ENCODE data around the gene CLPX.
"Not testable (repeated sequence)": the region's sequence is repeated elsewhere in the genome, so short reads cannot be mapped to it uniquely, and the experiment has no call there.

CLPX gene

DNA sequence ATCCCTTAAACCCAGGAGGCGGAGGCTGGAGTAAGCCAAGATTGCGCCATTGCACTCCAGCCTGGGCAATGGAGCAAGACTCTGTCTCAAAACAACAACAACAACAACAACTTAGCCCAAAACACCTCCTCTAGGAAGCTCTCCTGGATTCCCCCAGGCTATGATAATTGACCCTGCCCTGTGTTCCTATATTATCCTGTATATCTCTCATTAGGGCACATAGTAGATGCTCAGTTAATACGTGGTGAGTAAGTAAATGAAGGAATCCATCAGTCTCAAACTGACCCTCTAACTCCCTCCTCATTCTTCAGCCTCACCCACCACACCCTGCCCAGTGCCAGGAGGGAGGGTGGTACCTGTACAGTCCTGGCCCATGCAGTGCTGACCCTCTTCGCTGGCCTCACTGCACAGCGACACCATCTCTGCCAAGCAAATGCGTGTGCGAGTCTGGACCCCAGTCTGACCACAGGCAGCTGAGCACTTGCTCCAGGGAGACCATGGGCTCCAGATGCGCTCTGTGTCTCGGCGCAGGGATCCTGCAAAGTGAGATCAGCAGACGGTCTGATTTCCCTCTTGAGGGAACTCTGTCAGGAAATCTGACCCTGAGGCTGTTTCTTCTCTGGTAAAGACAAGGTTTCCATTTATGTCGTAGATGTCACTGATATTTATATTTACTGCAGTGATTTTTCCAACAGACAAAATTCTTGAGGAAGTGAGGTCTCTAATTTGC, 20.0 kb upstream of the CLPX start:
- DNase-seq, result no peak

DNA sequence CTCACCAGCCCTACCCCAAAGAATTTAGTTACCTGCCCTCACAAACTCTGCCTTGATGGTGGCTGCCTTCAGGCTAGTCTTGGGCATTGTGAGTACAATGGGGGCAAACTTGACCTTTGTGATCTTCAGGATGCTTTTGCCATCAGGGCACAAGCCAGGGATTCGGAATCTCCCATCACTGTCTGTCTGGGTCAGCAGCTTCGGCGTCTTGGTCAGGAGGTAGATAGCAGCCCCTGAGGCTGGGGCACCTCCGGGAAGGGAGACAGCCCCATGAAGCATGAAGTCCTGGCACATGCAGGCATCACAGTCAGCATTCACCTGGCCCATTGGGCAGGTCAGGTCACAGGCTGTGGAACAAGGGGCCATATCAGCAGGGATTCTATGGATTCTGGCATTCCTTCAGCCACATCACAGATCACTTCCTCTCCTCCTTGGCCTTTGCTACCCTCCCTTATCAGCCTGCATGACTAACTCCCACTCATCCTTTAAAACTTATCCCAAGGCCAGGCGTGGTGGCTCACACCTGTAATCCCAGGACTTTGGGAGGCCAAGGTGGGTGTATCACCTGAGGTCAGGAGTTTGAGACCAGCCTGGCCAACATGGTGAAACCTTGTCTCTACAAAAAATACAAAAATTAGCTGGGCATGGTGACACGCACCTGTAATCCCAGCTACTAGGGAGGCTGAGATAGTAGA, 19.2 kb upstream of the CLPX start:
- DNase-seq, result no peak

DNA sequence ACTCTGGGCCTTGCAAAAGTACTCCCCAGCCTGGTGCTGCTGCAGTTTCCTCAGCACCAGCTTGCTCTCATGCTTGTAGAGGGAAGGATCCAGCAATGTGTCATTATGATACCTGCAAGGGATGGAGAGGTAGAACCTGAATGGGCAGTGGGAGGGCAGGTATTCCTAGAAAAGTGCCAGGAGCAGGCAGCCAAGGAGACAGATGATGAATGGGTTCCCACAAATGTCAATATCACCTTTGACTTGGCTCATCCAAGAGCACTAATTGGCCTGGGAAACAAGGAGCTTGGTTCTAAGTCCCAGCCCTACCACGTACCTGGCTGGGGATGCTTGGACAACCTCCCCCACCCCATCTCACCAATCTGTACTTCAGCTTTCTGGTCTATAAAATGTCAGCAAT, 16.8 kb upstream of the CLPX start:
- DNase-seq, result no peak

DNA sequence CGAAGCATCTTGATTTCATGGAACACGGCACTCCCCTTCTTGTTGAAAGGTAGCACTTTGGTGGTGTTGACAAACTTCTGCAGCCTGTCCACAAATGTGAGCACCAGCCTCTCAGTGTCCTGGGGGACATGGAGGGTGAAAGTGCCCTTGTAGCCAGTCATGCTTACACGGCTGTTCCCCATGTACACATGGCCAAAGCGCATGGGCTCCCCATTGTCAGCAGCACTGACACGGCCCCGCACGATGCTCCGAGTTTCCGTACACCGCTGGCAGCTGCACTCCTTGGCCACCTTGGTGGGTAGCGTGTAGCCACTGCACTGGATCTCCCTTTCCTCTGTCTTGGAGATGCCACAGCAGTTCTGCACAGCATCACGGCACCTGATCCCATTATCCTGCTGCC, 13.4 kb upstream of the CLPX start:
- DNase-seq, result no peak

DNA sequence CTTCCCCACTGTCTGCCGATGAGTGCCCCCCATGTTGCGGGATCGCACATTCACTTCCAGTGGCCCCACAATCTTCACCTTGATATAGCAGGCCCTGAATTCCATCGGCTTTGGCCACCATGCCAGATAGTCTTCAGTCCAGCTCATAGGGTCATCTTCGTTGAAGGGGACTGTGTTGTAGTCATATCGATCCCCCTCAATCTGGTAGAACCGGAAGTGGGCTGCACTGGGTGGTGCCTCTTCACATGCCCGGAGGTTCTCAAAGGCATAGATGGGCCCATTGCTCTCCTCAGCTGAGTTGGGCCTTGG, 12.1 kb upstream of the CLPX start:
- no peak for DNase-seq

DNA sequence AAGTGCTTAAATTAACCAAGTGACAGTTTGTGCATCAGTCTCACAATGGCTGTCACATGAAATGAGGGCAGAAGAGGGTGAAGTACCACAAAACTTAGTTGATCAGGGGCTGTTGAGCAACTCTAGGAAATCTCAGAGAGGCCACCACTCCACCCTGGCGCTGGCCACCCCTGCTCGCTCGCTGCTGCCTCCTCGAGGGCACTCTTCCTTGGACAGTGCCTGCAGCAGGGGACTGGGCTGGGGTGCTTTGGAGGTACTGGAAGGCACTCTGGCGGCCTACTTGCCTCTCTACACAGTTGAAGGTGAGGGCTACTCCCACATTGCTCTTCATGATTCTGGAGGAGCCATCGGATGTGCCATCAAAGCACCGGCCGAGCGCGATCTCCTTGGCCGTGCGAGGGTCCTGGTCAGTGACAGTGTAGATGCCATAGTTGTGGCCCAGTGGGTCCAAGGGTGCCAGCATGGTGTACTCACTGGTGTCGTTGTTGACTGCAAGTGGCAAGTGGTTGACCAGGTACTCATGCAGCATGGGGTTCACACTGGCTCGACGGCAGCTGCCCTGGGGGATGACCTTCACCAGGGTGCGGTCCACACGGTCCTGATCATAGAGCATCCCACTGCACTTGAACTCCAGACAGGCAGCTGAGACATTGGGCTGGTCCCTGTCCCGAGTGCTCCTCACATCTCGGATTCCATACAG, 11.6 kb upstream of the CLPX start:
- no peak for DNase-seq

DNA sequence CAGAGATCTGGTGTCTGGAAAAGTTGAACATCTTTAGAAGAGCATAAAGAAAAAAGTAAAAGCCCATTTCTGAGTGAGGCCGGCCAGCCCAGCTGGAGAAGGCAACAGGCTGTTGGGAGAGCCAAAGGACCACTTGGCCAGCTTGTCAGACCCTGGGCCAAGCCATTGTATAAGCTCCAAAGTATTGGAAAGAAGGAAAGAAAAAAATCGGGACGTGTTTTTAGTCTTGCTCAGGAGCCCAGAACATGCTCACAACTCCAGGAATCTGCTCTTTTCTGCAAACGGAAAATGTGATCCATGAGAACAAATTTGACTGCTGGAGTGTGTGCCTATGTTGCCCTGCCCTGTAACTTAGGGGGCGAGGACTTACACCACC, 10.4 kb upstream of the CLPX start:
- DNase-seq, result no peak

DNA sequence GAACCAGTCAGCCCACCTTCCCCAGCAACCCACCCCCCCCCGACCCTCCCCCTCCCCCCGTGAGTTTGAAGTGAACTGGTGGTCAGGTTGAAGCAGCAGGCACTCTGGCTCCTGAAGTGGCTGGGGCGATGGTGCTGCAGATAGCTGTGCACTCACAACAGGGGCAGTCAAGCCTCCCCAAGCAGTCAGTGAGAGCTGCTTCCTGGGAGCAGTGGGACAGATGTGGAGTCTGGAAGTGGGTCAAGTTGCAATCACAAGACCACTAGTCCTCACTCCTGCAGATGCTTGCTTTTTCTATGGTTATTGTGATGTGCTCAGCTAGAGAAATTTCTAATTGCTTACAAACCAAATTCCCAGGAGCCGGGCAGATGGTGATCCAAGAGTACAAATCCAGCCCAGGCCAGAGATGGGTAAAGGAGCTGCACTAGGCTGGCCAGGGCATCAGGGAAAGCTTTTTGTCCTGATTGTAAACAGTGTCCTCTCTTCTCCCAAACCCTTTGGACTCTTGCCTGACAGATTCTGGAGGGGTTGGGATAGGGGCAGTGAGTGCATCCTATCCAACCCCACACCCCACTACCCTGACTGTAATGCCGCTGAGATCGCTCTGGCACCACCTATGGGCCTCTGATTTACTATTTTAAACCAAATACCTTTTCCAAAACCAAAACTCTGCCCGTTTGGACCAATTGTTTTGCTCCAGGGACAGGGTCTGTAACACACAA, 9.8 kb upstream of the CLPX start:
- DNase-seq, result peak; percentile 16

DNA sequence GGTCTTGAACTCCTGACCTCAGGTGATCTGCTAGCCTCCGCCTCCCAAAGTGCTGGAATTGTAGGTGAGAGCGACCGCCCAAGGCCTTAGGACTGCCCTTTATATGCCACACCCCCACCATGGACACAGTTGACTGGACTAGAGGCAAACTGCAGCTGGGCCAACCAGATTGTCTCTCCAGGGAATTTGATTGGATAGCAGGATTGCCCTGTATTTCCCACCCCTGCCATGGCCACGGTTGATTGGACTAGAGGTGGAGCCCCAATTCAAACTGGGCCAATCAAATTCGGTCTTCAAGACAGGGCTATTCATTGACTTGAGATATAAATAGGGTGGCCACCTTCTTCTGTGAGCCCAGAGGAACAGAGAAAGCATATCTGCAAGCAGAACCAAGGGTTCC, 6.9 kb upstream of the CLPX start:
- DNase-seq, result no peak

DNA sequence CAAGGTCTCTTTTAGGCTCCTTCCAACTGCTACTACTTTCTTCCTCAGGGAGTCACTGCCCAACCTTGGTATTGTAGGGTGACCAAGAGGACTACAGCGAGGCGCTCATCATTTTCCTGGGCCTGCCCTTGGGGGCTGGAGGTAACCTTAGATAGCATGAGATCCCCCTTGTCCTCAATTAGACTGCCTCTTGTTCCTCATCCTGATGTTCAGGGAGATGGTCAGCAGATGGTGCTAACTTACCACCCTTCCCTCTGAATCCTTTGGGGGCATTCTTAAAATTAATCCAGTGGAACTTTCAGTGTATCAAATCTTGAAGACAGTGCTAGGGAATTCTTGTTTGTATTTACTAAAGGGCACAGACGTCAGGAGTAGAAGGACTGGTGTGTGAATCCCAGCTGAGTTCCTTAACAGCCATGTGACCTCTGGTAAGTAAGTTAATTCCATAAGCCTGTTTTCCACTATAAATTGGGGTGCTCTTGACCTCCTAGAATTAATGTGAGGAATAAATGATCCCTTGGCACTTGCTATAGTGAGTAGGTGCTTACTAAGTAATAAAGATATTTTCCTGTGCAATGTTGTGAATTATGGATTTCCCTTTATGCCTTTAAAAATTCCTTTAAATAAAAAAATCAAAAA, 4.1 kb upstream of the CLPX start:
- no peak for DNase-seq

DNA sequence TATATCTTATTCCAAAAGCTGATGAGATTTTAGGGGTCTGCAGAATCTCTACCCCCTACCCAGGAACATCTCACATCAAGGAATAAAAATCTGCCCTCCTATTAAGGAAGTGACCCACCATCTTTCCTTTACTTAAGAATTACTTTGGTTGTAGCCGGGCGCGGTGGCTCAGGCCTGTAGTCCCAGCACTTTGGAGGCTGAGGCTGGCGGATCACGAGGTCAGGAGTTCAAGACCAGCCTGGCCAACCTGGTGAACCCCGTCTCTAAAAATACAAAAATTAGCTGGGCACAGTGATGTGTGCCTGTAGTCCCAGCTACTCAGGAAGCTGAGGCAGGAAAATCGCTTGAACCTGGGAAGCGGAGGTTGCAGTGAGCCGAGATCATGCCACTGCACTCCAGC, 3.3 kb upstream of the CLPX start:
- not testable (repeated sequence) for DNase-seq

DNA sequence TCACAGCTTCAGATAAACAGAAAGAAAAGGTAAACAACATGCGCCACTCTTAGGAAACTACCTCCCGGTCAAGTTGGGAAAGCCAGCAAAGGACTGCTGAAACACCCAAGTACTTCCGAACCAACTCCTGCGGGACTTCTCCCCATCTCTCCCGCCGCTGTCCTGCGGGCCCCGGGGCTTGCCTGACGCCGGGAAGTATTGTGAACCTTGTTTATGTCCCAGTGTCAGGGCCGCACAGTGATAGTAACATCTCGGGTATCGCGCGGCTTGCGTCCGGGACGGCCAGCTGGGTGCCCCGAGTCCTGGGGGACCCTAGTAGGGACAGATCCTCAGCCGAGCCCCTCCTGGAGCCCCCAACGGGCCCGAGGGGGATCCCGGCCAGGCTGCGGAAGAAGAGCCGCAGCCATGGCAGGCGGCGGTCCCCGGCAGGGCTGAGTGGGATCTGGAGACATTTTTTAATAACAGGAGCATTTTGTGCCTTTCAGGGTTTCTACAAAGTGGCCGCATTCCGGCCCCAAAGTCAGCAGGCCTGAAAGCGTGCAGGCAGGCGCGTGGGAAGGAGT, 756 bp downstream of the CLPX start:
- DNase-seq, result no peak

DNA sequence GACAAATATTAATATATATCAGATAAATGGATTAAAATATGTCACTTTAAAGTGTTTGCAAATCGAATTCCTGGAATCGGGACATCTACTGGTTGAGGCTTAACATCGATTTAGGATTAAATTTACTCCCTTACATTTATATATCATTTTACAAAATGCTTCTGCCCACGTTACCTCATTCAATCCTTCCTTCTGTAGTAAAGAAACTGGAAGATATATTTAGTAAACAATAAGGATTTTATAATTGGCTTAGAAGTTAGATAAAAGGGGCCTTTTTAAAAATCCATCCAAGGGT, 1.3 kb downstream of the CLPX start:
- DNase-seq, result no peak

DNA sequence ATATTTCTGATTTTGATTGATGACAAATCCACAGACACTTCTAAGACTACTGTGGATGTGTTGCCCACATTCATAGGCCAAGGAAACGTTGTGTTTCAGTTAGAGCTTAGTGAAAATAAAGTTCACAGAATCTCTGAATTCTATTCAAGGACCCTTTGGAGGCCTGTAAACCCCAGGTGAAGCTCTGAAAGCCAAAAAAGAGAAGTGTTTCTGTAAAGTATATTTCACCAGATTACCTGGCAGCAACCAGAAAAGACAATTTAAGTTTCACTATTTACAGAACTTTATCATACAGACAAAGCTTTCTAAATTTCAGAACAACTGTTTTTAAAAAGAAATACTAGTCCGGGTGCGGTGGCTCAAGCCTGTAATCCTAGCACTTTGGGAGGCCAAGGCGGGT, 2.6 kb downstream of the CLPX start:
- DNase-seq, result no peak

DNA sequence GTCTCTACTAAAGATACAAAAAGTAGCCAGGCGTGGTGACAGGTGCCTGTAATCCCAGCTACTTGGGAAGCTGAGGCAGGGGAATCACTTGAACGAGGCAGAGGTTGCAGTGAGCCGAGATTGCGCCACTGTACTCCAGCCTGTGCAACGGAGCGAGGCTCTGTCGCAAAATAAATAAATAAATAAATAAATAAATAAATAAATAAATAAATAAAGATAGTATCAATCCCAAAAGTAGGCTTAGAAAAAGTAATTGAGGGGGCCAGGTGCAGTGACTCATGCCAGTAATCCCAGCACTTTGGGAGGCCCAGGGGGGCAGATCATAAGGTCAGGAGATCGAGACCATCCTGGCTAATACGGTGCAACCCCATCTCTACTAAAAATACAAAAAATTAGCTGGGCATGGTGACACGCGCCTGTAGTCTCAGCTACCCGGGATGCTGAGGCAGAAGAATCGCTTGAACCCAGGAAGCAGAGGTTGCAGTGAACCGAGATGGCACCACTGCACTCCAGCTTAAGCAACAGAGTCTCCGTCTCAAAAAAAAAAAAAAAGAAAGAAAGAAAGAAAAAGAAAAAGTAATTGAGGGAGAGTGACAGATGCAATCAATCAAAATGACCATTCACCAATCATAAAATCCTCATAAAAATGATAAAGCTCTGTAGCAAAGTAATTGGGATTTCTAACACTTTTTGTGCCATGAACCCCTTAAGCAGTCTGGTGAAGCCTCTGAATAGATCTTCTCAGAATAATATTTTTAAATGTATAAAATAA, 3.4 kb downstream of the CLPX start:
- DNase-seq, result not testable (repeated sequence)

DNA sequence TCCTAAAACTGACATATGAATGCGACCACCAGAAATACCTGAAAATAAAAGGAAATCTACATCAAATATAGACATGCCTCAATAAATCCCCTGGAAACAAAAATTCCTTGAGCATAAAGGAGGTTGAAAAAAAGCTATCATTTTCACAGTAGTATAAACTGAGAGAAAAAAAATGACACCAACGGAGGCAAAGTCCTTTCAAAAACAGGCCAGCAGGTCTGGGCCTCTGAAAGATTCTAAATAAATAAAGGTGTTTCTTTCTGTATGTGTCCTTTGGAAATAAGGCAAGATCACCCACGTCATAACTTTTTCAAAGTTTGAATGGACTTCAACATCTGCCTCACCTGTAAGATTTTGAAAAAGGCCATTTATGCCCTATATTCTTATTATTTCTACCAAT, 5.0 kb downstream of the CLPX start:
- DNase-seq, result no peak

DNA sequence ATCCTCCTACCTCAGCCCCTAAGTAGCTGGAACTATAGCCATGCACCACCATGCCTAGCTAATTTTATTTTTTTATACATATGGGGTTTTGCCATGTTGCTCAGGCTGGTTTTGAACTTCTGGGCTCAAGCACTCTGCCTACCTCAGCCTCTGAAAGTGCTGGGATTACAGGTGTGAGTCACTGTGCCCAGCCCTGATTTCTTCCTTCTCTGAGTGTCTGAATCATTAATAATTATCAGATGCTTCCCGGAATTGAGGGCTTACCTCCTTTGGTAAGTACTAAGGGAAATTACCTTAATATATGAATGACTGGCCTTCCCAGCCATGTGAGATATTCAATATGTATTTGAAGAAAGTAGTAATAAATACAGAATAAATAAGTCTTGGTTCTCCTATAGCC, 7.2 kb downstream of the CLPX start:
- DNase-seq, result no peak

DNA sequence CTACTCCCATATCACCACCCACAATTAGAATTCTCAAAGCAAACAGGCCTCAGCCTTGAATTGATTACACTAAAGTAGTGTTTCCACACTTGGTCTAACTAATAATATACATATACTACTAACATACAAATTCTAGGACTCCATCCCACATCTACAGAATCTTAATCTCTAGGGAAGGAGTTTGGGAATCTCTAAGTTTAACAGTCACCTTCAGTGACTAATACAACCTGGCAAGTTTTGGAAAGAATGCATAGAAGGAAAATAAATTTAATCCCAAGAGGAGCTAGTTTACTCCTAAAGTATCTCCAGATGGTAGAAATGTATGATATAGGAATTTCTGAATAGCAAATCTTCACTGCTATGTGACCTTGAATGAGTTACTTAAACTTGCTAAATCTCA, 9.1 kb downstream of the CLPX start:
- no peak for DNase-seq

DNA sequence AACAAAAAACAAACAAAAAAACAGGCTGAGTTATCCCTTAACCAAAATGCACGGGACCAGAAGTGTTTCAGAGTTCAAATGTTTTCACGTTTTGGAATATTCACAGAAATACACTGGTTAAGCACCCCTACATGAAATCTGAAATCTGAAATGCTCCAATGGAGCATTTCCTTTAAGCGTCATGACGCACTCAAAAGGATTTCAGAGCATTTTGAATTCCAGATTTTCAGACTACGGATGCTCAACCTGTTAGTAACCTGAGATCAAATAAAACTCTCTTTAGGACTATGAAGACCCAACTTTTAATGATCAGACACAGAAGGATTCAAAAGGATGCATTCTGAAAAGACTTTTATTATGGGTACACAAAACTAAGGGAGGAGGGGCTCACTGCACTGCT, 9.6 kb downstream of the CLPX start:
- no peak for DNase-seq

DNA sequence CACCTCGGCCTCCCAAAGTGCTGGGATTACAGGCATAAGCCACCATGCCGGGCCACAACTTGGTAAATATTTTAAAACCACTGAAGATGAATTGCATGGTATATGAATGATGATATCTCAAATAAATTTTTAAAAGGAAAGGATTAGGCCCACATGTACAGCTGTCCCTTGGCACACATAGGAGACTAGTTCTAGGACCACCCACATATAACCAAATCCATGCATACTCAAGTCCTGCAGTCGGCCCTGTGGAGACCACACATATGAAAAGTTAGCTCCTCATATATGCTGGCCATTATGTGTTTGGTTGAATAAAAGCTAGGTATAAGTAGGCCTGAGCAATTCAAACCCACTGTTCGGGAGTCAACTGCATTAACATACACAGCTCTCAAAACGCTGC, 10.6 kb downstream of the CLPX start:
- no peak for DNase-seq

DNA sequence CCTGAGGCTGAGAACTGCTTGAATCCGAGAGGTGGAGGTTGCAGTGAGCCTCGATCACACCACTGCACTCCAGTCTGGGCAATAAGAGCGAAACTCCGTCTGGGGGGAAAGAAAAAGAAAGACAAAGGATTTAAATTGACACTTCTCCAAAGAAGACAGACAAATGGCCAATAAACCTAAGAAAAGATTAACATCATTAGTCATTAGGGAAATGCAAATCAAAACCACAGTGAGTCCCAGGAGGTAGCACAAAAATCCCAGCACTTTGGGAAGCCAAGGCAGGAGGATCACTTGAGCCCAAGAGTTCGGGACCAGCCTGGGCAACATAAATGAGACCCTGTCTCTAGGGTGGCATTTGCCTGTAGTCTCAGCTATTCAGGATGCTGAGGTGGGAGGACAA, 12.6 kb downstream of the CLPX start:
- no peak for DNase-seq

DNA sequence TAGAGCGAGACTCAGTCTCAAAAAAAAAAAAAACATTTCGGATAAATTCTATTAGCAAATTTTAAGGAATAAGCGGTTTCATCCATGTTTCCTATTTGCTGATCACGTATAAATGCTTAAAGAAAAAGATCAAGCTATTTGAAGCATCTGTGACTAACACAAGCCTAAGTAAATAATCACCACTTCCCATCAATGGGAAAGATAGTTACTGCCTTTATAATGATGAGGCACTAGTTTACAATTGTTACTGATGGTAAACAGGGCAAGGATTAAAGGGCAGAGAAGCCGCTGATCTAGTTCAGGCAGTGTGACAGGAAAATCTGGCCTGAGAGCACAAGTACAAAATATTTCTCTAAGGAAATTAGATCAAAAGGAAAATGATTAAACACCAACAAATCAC, 13.7 kb downstream of the CLPX start:
- DNase-seq, result no peak

DNA sequence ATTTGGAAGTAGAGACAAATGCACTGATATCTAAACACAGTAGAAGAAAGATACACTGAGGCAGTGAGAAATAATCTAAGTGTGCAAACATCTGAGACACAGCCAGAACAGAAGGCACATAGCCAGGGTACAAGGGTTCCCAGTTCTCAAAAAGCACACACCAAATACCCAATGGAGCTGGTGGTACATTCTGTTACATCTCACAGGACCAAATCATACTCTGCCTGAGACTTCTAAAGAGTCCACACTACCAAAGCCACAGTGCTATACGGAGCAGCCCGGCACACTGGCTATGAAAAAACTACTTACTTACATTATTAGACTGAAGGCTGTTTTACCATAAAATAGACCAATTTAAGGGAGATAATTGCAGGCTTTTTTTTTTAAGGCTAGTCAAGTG, 19.3 kb downstream of the CLPX start:
- DNase-seq, result no peak
